ENCODE data around the gene GFY. TPM values are rescaled to one million over a fixed set of nuclear protein-coding genes. Genes with fewer than 3 reads are reported as not detected.

Gene GFY
- total and polyA plus RNA-seq, 2 donors from 2014 or later = not detected

DNA sequence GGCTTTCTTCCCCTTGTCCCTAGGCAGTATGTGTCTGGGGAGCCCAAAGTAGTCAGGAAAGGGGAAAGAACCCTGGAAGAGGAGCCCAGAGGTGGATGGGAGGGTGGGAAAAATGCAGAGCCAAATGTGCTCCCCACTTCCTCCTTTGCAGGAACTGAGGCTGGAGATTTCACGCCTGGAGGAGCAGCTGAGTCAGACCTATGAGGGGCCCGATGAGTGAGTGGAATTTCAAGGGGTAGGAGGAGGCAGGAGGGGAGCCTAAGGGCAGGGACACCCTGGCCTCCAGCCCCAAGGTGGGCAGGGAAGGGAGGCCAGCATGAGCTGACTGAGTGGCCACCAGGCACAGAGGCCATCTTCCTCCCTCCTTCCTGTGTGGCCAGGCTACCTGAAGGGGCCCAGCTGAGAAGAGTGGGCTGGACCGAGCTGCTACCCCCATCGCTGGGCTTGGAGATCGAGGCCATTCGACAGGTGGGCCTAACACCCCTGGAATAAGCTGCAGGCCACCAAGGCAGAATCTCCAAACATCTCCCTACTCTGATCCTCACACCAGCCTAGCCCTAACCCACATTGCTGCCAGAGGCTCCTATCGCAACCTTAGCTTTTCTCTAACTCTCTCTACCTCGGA, 16.3 kb upstream of the GFY start:
- H3K9me3 ChIP-seq (ENCODE audit: control insufficient read depth in 2 of 3, insufficient read depth in 1 of 3, low read length in 3 of 3) = no peaks in the 10 kb centered on the region
- no peak overlapping the region for H3K27ac ChIP-seq (ENCODE audit: low read depth in 2 of 2, low read length in 2 of 2)
- no peaks in the 10 kb centered on the region for H3K27me3 ChIP-seq (ENCODE audit: control insufficient read depth, insufficient read depth, low read length)
- H3K9ac ChIP-seq (ENCODE audit: low read length in 3 of 3) = no peak overlapping the region
- DNase-seq (no peak), FAIRE-seq (no peak)
- TF ChIP-seq, protein P1, sequence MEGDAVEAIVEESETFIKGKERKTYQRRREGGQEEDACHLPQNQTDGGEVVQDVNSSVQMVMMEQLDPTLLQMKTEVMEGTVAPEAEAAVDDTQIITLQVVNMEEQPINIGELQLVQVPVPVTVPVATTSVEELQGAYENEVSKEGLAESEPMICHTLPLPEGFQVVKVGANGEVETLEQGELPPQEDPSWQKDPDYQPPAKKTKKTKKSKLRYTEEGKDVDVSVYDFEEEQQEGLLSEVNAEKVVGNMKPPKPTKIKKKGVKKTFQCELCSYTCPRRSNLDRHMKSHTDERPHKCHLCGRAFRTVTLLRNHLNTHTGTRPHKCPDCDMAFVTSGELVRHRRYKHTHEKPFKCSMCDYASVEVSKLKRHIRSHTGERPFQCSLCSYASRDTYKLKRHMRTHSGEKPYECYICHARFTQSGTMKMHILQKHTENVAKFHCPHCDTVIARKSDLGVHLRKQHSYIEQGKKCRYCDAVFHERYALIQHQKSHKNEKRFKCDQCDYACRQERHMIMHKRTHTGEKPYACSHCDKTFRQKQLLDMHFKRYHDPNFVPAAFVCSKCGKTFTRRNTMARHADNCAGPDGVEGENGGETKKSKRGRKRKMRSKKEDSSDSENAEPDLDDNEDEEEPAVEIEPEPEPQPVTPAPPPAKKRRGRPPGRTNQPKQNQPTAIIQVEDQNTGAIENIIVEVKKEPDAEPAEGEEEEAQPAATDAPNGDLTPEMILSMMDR (IDR thresholded peaks at IDR 0.05; ENCODE audit: borderline replicate concordance, extremely low read depth, insufficient read depth) = no peak
- no peaks in the 10 kb centered on the region for H3K4me1 ChIP-seq (ENCODE audit: control insufficient read depth in 2 of 3, insufficient read depth in 2 of 3, low read depth in 1 of 3, low read length in 3 of 3)
- intact Hi-C loops (cut with DNase I) = no loop called here
- no peaks in the 10 kb centered on the region for H3K36me3 ChIP-seq (ENCODE audit: control insufficient read depth in 2 of 3, insufficient read depth in 3 of 3, low read length in 3 of 3)
- H3K4me3 ChIP-seq (ENCODE audit: low read length in 3 of 3) = no peak overlapping the region

DNA sequence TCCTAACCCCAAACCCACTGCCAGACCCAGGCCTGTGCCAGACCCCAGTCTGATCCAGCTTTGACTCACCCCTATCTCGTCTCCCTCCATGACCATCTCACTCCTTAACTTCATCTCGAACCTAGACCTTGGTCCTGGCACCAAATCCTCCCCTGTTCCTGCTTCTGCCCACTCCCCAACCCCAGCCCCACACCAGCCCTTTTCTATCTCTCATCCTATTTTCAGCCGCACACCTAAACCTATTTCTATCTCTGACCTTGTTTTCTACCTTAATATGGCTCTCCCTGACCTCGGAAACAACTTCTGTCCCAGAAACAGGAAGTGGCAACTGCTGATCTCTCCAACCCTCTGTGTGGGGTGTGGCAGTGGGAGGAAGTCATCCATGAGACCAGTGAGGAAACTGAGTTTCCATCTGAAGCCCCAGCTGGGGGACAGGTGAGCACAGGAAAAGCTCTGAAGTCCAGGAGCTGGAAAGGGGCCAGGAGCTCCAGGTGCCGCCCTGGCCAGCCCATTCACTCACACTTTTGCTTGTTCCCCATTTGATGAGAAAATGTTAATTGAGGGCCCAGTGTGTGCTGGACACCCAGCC, 15.7 kb upstream of the GFY start:
- FAIRE-seq (no peak), DNase-seq (no peak)
- Histone ChIP-seq H3K9ac (ENCODE audit: low read length in 3 of 3) (no peak overlapping the region), H3K27me3 (ENCODE audit: control insufficient read depth, insufficient read depth, low read length) (no peaks in the 10 kb centered on the region), H3K9me3 (ENCODE audit: control insufficient read depth in 2 of 3, insufficient read depth in 1 of 3, low read length in 3 of 3) (no peaks in the 10 kb centered on the region), H3K27ac (ENCODE audit: low read depth in 2 of 2, low read length in 2 of 2) (no peak overlapping the region), H3K4me3 (ENCODE audit: low read length in 3 of 3) (no peak overlapping the region), H3K36me3 (ENCODE audit: control insufficient read depth in 2 of 3, insufficient read depth in 3 of 3, low read length in 3 of 3) (no peaks in the 10 kb centered on the region), H3K4me1 (ENCODE audit: control insufficient read depth in 2 of 3, insufficient read depth in 2 of 3, low read depth in 1 of 3, low read length in 3 of 3) (no peaks in the 10 kb centered on the region)
- TF ChIP-seq, protein P1 (IDR thresholded peaks at IDR 0.05; ENCODE audit: borderline replicate concordance, extremely low read depth, insufficient read depth) = no peak
- intact Hi-C loops (cut with DNase I) = no loop called here

DNA sequence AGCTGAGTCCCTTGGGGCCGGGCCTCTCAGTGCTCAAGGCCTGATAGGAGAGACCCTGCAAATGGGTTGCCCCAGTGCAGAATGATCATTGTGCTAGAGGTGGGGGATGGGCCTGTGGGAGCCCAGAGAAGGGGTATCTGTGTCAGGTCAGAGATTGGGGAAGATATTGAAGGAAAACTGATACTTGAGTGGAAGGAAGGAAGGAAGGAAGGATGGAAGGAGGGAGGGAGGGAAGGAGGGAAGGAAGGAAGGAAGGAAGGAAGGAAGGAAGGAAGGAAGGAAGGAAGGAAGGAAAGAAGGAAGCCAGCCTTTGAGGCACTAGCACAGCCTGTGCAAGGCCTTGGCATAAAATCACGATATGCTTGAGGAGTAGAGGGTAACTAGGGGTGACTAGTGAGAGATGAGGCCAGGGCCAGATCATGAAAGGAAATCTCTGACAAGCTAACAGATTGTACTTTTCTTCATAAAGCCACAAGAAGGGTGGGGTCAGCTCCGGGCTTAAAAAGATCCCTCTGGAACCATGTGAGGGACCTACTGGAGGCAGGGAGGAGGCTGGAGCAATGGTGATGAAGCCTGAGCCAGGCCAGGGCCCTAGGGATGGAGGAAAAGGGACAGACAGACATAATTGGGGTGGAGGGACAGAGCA, 13.4 kb upstream of the GFY start:
- peak in 1 of 5 donors; percentile 51 for DNase-seq
- FAIRE-seq = no peak
- no peak overlapping the region for H3K4me3 ChIP-seq (ENCODE audit: low read length in 3 of 3)
- TF ChIP-seq, protein P1 (IDR thresholded peaks at IDR 0.05; ENCODE audit: borderline replicate concordance, extremely low read depth, insufficient read depth) = no peak
- H3K36me3 ChIP-seq (ENCODE audit: control insufficient read depth in 2 of 3, insufficient read depth in 3 of 3, low read length in 3 of 3) = no peaks in the 10 kb centered on the region
- intact Hi-C loops (cut with DNase I) = no loop called here
- no peak overlapping the region for H3K27ac ChIP-seq (ENCODE audit: low read depth in 2 of 2, low read length in 2 of 2)
- no peaks in the 10 kb centered on the region for H3K4me1 ChIP-seq (ENCODE audit: control insufficient read depth in 2 of 3, insufficient read depth in 2 of 3, low read depth in 1 of 3, low read length in 3 of 3)
- H3K27me3 ChIP-seq (ENCODE audit: control insufficient read depth, insufficient read depth, low read length) = no peaks in the 10 kb centered on the region
- no peak overlapping the region for H3K9ac ChIP-seq (ENCODE audit: low read length in 3 of 3)
- H3K9me3 ChIP-seq (ENCODE audit: control insufficient read depth in 2 of 3, insufficient read depth in 1 of 3, low read length in 3 of 3) = no peaks in the 10 kb centered on the region

Data from kidney (tissue), 14 donors.